Measurements from ENCODE around the gene IQGAP3. TPM values are rescaled to one million over a fixed set of nuclear protein-coding genes. Genes with fewer than 3 reads are reported as not detected.

IQGAP3 gene
- total RNA-seq, 4 donors from 2014 or later, result 1.7 to 9.4 (median 2.9) TPM

GRCh38 chr1:156510709-156511108 lies 61.7 kb downstream of the IQGAP3 start:
- peak; percentile 82 for DNase-seq
- Histone ChIP-seq H3K36me3 (no peaks in the 10 kb centered on the region), H3K27ac (peak overlapping the region; percentile 99 to 100 (median 100)), H3K27me3 (no peaks in the 10 kb centered on the region), H3K4me1 (peaks cover 25 to 53% (median 30%) of the 10 kb centered on the region in 4 donors), H3K4me3 (no peak overlapping the region), H3K9me3 (no peaks in the 10 kb centered on the region)
- intact Hi-C loops (cut with DNase I; ENCODE audit: low total_unique reads), result no loop called here
- WGBS, 2 donors (ENCODE audit: low coverage in 1 of 2), result 60% methylated on average over 13 of the region's 13 CpGs; no CpG with 5 or more reads in 1 of the 2 donors
- in situ Hi-C loops (cut with MboI; ENCODE audit: low pct_ligation_motif_present in 1 of 4, low pct_unique_long_range_greater_than_20kb in 1 of 4, low sequenced_read_pairs in 3 of 4), result no loop called here
- peak; percentile 76 to 89 (median 78) for TF ChIP-seq POLR2AphosphoS5 (IDR thresholded peaks at IDR 0.05)
- no peak for TF ChIP-seq POLR2A (IDR thresholded peaks at IDR 0.05)
- TF ChIP-seq EP300 (IDR thresholded peaks at IDR 0.05; ENCODE audit: low read depth), result peak; percentile 95

- peak overlapping the region; percentile 99 to 100 (median 100) for H3K27ac ChIP-seq
- no peak for TF ChIP-seq CTCF (IDR thresholded peaks at IDR 0.05)
- no peak for TF ChIP-seq POLR2A (IDR thresholded peaks at IDR 0.05)
- TF ChIP-seq POLR2AphosphoS5 (IDR thresholded peaks at IDR 0.05), result no peak
- no peak for TF ChIP-seq EP300 (IDR thresholded peaks at IDR 0.05; ENCODE audit: low read depth)
- no peaks in the 10 kb centered on the region for H3K9me3 ChIP-seq
- in situ Hi-C loops (cut with MboI; ENCODE audit: low pct_ligation_motif_present in 1 of 4, low pct_unique_long_range_greater_than_20kb in 1 of 4, low sequenced_read_pairs in 3 of 4), result no loop called here
- intact Hi-C loops (cut with DNase I; ENCODE audit: low total_unique reads), result no loop called here
- 85% methylated on average over 9 of the region's 9 CpGs; no CpG with 5 or more reads in 1 of the 2 donors for WGBS, 2 donors (ENCODE audit: low coverage in 1 of 2)
- H3K36me3 ChIP-seq, result no peaks in the 10 kb centered on the region
- peak; percentile 6 for DNase-seq
- H3K27me3 ChIP-seq, result no peaks in the 10 kb centered on the region
- no peak overlapping the region for H3K4me3 ChIP-seq
- peaks cover 32 to 60% (median 37%) of the 10 kb centered on the region in 4 donors for H3K4me1 ChIP-seq
Measured at GRCh38 chr1:156509424-156510034, 62.8 kb downstream of the IQGAP3 start.

GRCh38 chr1:156508955-156509234 lies 63.5 kb downstream of the IQGAP3 start:
- no peaks in the 10 kb centered on the region for H3K9me3 ChIP-seq
- TF ChIP-seq POLR2AphosphoS5 (IDR thresholded peaks at IDR 0.05), result no peak
- no peak for TF ChIP-seq EP300 (IDR thresholded peaks at IDR 0.05; ENCODE audit: low read depth)
- TF ChIP-seq CTCF (IDR thresholded peaks at IDR 0.05), result no peak
- no peak for TF ChIP-seq POLR2A (IDR thresholded peaks at IDR 0.05)
- H3K4me3 ChIP-seq, result no peak overlapping the region
- in situ Hi-C loops (cut with MboI; ENCODE audit: low pct_ligation_motif_present in 1 of 4, low pct_unique_long_range_greater_than_20kb in 1 of 4, low sequenced_read_pairs in 3 of 4) (no loop called here), intact Hi-C loops (cut with DNase I; ENCODE audit: low total_unique reads) (no loop called here)
- no peaks in the 10 kb centered on the region for H3K36me3 ChIP-seq
- peaks cover 39 to 66% (median 43%) of the 10 kb centered on the region in 4 donors for H3K4me1 ChIP-seq
- WGBS, 2 donors (ENCODE audit: low coverage in 1 of 2), result 78 to 100% methylated on average over 1 to 2 of the region's 2 CpGs
- H3K27me3 ChIP-seq, result no peaks in the 10 kb centered on the region
- peak overlapping the region; percentile 99 to 100 (median 100) for H3K27ac ChIP-seq
- peak; percentile 21 for DNase-seq

GRCh38 chr1:156508205-156508954 lies 64.0 kb downstream of the IQGAP3 start:
- intact Hi-C loops (cut with DNase I; ENCODE audit: low total_unique reads) (no loop called here), in situ Hi-C loops (cut with MboI; ENCODE audit: low pct_ligation_motif_present in 1 of 4, low pct_unique_long_range_greater_than_20kb in 1 of 4, low sequenced_read_pairs in 3 of 4) (no loop called here)
- Histone ChIP-seq H3K4me1 (peaks cover 44 to 71% (median 48%) of the 10 kb centered on the region in 4 donors), H3K9me3 (no peaks in the 10 kb centered on the region), H3K27ac (peak overlapping the region; percentile 99 to 100 (median 100)), H3K36me3 (no peaks in the 10 kb centered on the region), H3K4me3 (peak overlapping the region in 1 of 4 donors; percentile 22), H3K27me3 (no peaks in the 10 kb centered on the region)
- peak; percentile 76 for DNase-seq
- no peak for TF ChIP-seq CTCF (IDR thresholded peaks at IDR 0.05)
- TF ChIP-seq POLR2A (IDR thresholded peaks at IDR 0.05), result no peak
- peak; percentile 36 for TF ChIP-seq EP300 (IDR thresholded peaks at IDR 0.05; ENCODE audit: low read depth)
- TF ChIP-seq POLR2AphosphoS5 (IDR thresholded peaks at IDR 0.05), result peak in 2 of 3 donors; percentile 14 to 39
- 43% methylated on average over 7 of the region's 7 CpGs; no CpG with 5 or more reads in 1 of the 2 donors for WGBS, 2 donors (ENCODE audit: low coverage in 1 of 2)

Measured in transverse colon (tissue), 4 donors.